ENCODE results near the gene GATA3. TPM values are rescaled to one million over a fixed set of nuclear protein-coding genes. Genes with fewer than 3 reads are reported as not detected.

Gene GATA3
- total and polyA plus RNA-seq, 2 experiments from 2014 or later, result 0.23 TPM; not detected in 1

GRCh38 chr10:8112230-8112905 lies 57.9 kb downstream of the GATA3 start (continued):
- no peak for TF ChIP-seq REST (IDR thresholded peaks at IDR 0.05; ENCODE audit: unreplicated experiment)

- Mint-ChIP-seq H3K36me3 (ENCODE audit: low read depth) (no peaks in the 10 kb centered on the region), H3K27ac (no peak overlapping the region), H3K27me3 (ENCODE audit: insufficient read depth, low read depth, poor library complexity) (no peaks in the 10 kb centered on the region), H3K4me1 (no peaks in the 10 kb centered on the region), H3K4me3 (no peak overlapping the region), H3K9me3 (no peaks in the 10 kb centered on the region)
- no peak for DNase-seq (ENCODE audit: low spot score)
- Histone ChIP-seq H4K20me1 (replicated peaks; ENCODE audit: insufficient read depth) (no peaks in the 10 kb centered on the region), H3F3A (replicated peaks; ENCODE audit: low read depth) (no peaks in the 10 kb centered on the region), H3K27me3 (ENCODE audit: insufficient read depth) (no peaks in the 10 kb centered on the region), H3K9me2 (ENCODE audit: insufficient read depth) (no peaks in the 10 kb centered on the region), H3K79me2 (replicated peaks; ENCODE audit: insufficient read depth) (no peaks in the 10 kb centered on the region), H3K4me3 (no peak overlapping the region), H3K4me1 (ENCODE audit: insufficient read depth) (no peaks in the 10 kb centered on the region), H3K36me3 (ENCODE audit: insufficient read depth) (no peaks in the 10 kb centered on the region), H3K4me2 (no peak overlapping the region), H3K27ac (ENCODE audit: low read depth) (no peak overlapping the region), H2AFZ (no peak overlapping the region)
- no peak for ATAC-seq
- TF ChIP-seq EZH2phosphoT487 (IDR thresholded peaks at IDR 0.05; ENCODE audit: unreplicated experiment) (no peak), ETS1 (IDR thresholded peaks at IDR 0.05) (no peak), JUNB (IDR thresholded peaks at IDR 0.05; ENCODE audit: unreplicated experiment) (no peak), ZNF331 (CRISPR knock-in tag; IDR thresholded peaks at IDR 0.05; ENCODE audit: low read depth) (no peak), STAT1 (IDR thresholded peaks at IDR 0.05; ENCODE audit: unreplicated experiment) (no peak), CREB1 (CRISPR knock-in tag; IDR thresholded peaks at IDR 0.05; ENCODE audit: low read depth) (no peak), POLR2AphosphoS5 (IDR thresholded peaks at IDR 0.05; ENCODE audit: low read depth) (no peak), ZNF114 (CRISPR knock-in tag; IDR thresholded peaks at IDR 0.05) (no peak)
Observed at GRCh38 chr10:8112942-8113442, 58.5 kb downstream of the GATA3 start.

- Mint-ChIP-seq H3K4me3 (no peak overlapping the region), H3K4me1 (no peaks in the 10 kb centered on the region), H3K9me3 (no peaks in the 10 kb centered on the region), H3K36me3 (ENCODE audit: low read depth) (no peaks in the 10 kb centered on the region), H3K27me3 (ENCODE audit: insufficient read depth, low read depth, poor library complexity) (no peaks in the 10 kb centered on the region), H3K27ac (no peak overlapping the region)
- H2AFZ ChIP-seq, result no peak overlapping the region
- H3K4me2 ChIP-seq, result no peak overlapping the region
- peak; percentile 39; the same call in 2 of the 3 replicates for ATAC-seq
- H3K27me3 ChIP-seq (ENCODE audit: insufficient read depth), result no peaks in the 10 kb centered on the region
- no peaks in the 10 kb centered on the region for H4K20me1 ChIP-seq (replicated peaks; ENCODE audit: insufficient read depth)
- no peak overlapping the region for H3K27ac ChIP-seq (ENCODE audit: low read depth)
- no peaks in the 10 kb centered on the region for H3F3A ChIP-seq (replicated peaks; ENCODE audit: low read depth)
- H3K79me2 ChIP-seq (replicated peaks; ENCODE audit: insufficient read depth), result no peaks in the 10 kb centered on the region
- H3K9me2 ChIP-seq (ENCODE audit: insufficient read depth), result no peaks in the 10 kb centered on the region
- no peak overlapping the region for H3K4me3 ChIP-seq
- no peaks in the 10 kb centered on the region for H3K4me1 ChIP-seq (ENCODE audit: insufficient read depth)
- TF ChIP-seq JUNB (IDR thresholded peaks at IDR 0.05; ENCODE audit: unreplicated experiment) (no peak), NANOG (IDR thresholded peaks at IDR 0.05; ENCODE audit: borderline replicate concordance) (no peak), REST (IDR thresholded peaks at IDR 0.05; ENCODE audit: unreplicated experiment) (no peak), EZH2phosphoT487 (IDR thresholded peaks at IDR 0.05; ENCODE audit: unreplicated experiment) (no peak)
- DNase-seq (ENCODE audit: low spot score), result peak; percentile 36
- no peaks in the 10 kb centered on the region for H3K36me3 ChIP-seq (ENCODE audit: insufficient read depth)
Observed at GRCh38 chr10:8113616-8114015, 59.1 kb downstream of the GATA3 start.

Measured in GM23338 (cell line).